Measurements from ENCODE around the gene PKP4. TPM values are rescaled to one million over a fixed set of nuclear protein-coding genes. Genes with fewer than 3 reads are reported as not detected.
A peak's percentile ranks its signal among the peaks of the same experiment; 100 is the strongest.

Gene PKP4
- total and polyA plus RNA-seq, 2 donors from 2014 or later, result 120 to 243 TPM

DNA sequence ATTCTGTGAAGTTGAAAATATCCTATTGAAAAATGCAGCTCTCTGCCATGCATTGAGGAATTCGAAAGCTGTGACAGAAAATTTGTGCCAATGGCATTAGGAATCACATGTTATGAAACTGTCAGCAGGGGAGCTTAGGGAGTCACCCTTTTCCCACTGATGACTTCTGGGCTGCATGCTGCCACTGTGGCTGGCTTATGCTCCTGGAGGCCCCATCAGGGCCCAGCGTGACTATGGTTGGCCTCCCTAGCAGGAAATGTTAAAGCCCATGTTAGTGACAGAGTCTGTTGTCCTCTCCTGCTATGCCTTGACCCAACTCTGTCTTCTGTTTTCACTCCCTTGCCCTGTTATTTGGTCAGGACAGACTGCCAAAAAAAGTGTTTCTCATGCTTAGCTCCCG is 198.9 kb downstream of the PKP4 start:
- no peaks in the 10 kb centered on the region for H3K27me3 ChIP-seq (ENCODE audit: control insufficient read depth, insufficient read depth, low read length)
- TF ChIP-seq, protein P1, sequence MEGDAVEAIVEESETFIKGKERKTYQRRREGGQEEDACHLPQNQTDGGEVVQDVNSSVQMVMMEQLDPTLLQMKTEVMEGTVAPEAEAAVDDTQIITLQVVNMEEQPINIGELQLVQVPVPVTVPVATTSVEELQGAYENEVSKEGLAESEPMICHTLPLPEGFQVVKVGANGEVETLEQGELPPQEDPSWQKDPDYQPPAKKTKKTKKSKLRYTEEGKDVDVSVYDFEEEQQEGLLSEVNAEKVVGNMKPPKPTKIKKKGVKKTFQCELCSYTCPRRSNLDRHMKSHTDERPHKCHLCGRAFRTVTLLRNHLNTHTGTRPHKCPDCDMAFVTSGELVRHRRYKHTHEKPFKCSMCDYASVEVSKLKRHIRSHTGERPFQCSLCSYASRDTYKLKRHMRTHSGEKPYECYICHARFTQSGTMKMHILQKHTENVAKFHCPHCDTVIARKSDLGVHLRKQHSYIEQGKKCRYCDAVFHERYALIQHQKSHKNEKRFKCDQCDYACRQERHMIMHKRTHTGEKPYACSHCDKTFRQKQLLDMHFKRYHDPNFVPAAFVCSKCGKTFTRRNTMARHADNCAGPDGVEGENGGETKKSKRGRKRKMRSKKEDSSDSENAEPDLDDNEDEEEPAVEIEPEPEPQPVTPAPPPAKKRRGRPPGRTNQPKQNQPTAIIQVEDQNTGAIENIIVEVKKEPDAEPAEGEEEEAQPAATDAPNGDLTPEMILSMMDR (IDR thresholded peaks at IDR 0.05; ENCODE audit: borderline replicate concordance, extremely low read depth, insufficient read depth), result no peak
- no peak overlapping the region for H3K9ac ChIP-seq (ENCODE audit: low read length in 3 of 3)
- H3K27ac ChIP-seq (ENCODE audit: low read depth in 2 of 2, low read length in 2 of 2), result no peak overlapping the region
- DNase-seq (no peak), FAIRE-seq (no peak)
- no peaks in the 10 kb centered on the region for H3K9me3 ChIP-seq (ENCODE audit: control insufficient read depth in 2 of 3, insufficient read depth in 1 of 3, low read length in 3 of 3)
- no peaks in the 10 kb centered on the region for H3K4me1 ChIP-seq (ENCODE audit: control insufficient read depth in 2 of 3, insufficient read depth in 2 of 3, low read depth in 1 of 3, low read length in 3 of 3)
- H3K4me3 ChIP-seq (ENCODE audit: low read length in 3 of 3), result no peak overlapping the region
- H3K36me3 ChIP-seq (ENCODE audit: control insufficient read depth in 2 of 3, insufficient read depth in 3 of 3, low read length in 3 of 3), result peaks cover under 1 to 28% (median 16%) of the 10 kb centered on the region in 3 donors
- intact Hi-C loops (cut with DNase I), result no loop called here

DNA sequence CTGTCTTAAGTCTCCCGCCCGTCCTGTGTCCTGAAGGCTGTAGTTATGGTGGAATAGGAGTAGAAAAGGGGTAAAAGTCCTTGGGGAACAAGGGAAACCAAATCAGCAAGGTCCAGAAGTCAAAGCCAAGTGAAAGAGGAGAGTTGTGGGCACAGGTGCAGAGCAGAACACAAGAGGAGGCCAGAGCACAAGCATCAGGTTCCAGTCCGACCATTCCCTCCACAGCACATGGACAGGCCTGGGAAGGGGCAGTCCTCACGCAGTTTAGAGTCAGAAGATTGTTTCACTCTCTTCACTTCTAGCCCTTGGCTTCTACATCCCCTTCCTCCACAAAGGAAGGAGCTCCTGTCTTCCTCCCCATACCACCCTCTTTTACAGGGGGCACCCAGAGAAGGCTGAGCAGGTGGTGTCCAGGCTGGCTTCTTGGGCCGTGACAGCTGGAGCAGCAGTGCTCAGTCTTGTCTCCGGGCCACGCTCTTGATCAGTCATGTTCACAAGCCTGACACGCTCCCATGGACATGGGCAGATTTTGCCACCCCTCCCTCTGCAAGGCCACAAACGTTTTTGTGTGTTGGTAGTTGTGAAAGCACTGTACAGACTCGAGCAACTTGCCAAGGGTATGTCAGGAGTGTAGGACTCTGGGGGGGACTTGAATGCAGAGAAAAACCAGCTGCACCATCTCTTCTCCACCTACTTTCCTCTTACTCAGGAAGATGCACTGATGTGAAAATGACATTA is 199.9 kb downstream of the PKP4 start:
- peaks cover 2 to 33% (median 19%) of the 10 kb centered on the region in 3 donors for H3K36me3 ChIP-seq (ENCODE audit: control insufficient read depth in 2 of 3, insufficient read depth in 3 of 3, low read length in 3 of 3)
- H3K27ac ChIP-seq (ENCODE audit: low read depth in 2 of 2, low read length in 2 of 2), result no peak overlapping the region
- H3K9me3 ChIP-seq (ENCODE audit: control insufficient read depth in 2 of 3, insufficient read depth in 1 of 3, low read length in 3 of 3), result no peaks in the 10 kb centered on the region
- no peaks in the 10 kb centered on the region for H3K4me1 ChIP-seq (ENCODE audit: control insufficient read depth in 2 of 3, insufficient read depth in 2 of 3, low read depth in 1 of 3, low read length in 3 of 3)
- TF ChIP-seq, protein P1 (IDR thresholded peaks at IDR 0.05; ENCODE audit: borderline replicate concordance, extremely low read depth, insufficient read depth), result no peak
- no peaks in the 10 kb centered on the region for H3K27me3 ChIP-seq (ENCODE audit: control insufficient read depth, insufficient read depth, low read length)
- DNase-seq (peak in 2 of 5 donors; percentile 23 to 39), FAIRE-seq (no peak)
- intact Hi-C loops (cut with DNase I), result no loop called here
- H3K4me3 ChIP-seq (ENCODE audit: low read length in 3 of 3), result no peak overlapping the region
- H3K9ac ChIP-seq (ENCODE audit: low read length in 3 of 3), result no peak overlapping the region

DNA sequence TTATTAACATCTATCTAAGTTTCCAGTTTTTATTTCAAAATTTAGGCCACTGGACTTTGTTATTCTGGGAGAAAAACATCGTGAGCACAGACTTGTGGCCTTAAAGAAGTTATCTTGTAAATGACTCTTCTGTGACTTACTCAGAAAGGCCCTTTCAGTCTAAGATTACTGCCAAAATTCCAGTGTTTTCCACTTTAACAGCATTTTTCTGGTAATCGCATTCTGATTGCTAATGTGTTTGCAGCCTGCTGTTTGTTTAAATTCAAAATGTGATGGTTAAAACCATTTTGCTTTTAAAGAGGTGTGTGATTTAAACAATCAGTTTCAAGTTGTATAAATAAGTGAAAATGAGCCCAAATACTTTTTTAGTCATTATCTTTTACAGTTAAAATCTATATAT is 201.6 kb downstream of the PKP4 start:
- Histone ChIP-seq H3K9me3 (ENCODE audit: control insufficient read depth in 2 of 3, insufficient read depth in 1 of 3, low read length in 3 of 3) (no peaks in the 10 kb centered on the region), H3K36me3 (ENCODE audit: control insufficient read depth in 2 of 3, insufficient read depth in 3 of 3, low read length in 3 of 3) (peaks cover 2 to 47% (median 29%) of the 10 kb centered on the region in 3 donors), H3K4me1 (ENCODE audit: control insufficient read depth in 2 of 3, insufficient read depth in 2 of 3, low read depth in 1 of 3, low read length in 3 of 3) (no peaks in the 10 kb centered on the region), H3K27ac (ENCODE audit: low read depth in 2 of 2, low read length in 2 of 2) (no peak overlapping the region), H3K4me3 (ENCODE audit: low read length in 3 of 3) (no peak overlapping the region), H3K27me3 (ENCODE audit: control insufficient read depth, insufficient read depth, low read length) (no peaks in the 10 kb centered on the region), H3K9ac (ENCODE audit: low read length in 3 of 3) (no peak overlapping the region)
- TF ChIP-seq, protein P1 (IDR thresholded peaks at IDR 0.05; ENCODE audit: borderline replicate concordance, extremely low read depth, insufficient read depth), result no peak
- FAIRE-seq, result no peak
- DNase-seq, result no peak
- intact Hi-C loops (cut with DNase I), result no loop called here
